Mesendoderm (in vitro differentiated cells): ENCODE results near the gene DNAJB8.

ENCODE experiments used
- DNase-seq: peaks from one replicate; pipeline ENCODE4 v3.0.0; 2013
- H2AK5ac ChIP-seq: 2 replicates; pipeline ENCODE4 v1.6.1; 2013; ENCODE audit warnings: low read length, inconsistent platforms
- H2BK120ac ChIP-seq: 2 replicates; pipeline ENCODE4 v1.6.1; 2013; ENCODE audit warnings: low read depth, mild to moderate bottlenecking, low read length, moderate library complexity, mixed read lengths
- H2BK15ac ChIP-seq: replicated peaks from 2 replicates; pipeline ENCODE4 v1.6.1; 2013; ENCODE audit warnings: low read depth, mild to moderate bottlenecking, moderate library complexity
- H2BK5ac ChIP-seq: 2 replicates; pipeline ENCODE4 v1.6.1; 2013; ENCODE audit warnings: low read length, inconsistent platforms
- H3K18ac ChIP-seq: 2 replicates; pipeline ENCODE4 v1.6.1; 2013; ENCODE audit warnings: mild to moderate bottlenecking, low read length, mixed read lengths
- H3K23ac ChIP-seq: one replicate; pipeline ENCODE4 v1.6.1; 2013; ENCODE audit warnings: low read length
- H3K27ac ChIP-seq: 2 replicates; pipeline ENCODE4 v1.5.1; 2013; ENCODE audit warnings: low read depth, mild to moderate bottlenecking, inconsistent platforms, low read length, moderate library complexity
- H3K27me3 ChIP-seq: 2 replicates; pipeline ENCODE4 v1.6.1; 2013; ENCODE audit warnings: low read length, control low read depth, mild to moderate bottlenecking, inconsistent platforms; ENCODE audit not compliant: insufficient read depth, poor library complexity
- H3K36me3 ChIP-seq: 2 replicates; pipeline ENCODE4 v1.6.1; 2013; ENCODE audit warnings: low read length, inconsistent platforms; ENCODE audit not compliant: control insufficient read depth, insufficient read depth
- H3K4ac ChIP-seq: one replicate; pipeline ENCODE4 v1.6.1; 2013; ENCODE audit warnings: low read depth, mild to moderate bottlenecking, low read length, moderate library complexity
- H3K4me1 ChIP-seq: 2 replicates; pipeline ENCODE4 v1.6.1; 2013; ENCODE audit warnings: low read depth, low read length, inconsistent platforms; ENCODE audit not compliant: control insufficient read depth
- H3K4me2 ChIP-seq: 2 replicates; pipeline ENCODE4 v1.6.1; 2013; ENCODE audit warnings: low read length
- H3K4me3 ChIP-seq: 2 replicates; pipeline ENCODE4 v1.5.1; 2013; ENCODE audit warnings: mild to moderate bottlenecking, low read length
- H3K56ac ChIP-seq: one replicate; pipeline ENCODE4 v1.6.1; 2013; ENCODE audit warnings: low read length
- H3K79me1 ChIP-seq: 2 replicates; pipeline ENCODE4 v1.6.1; 2013; ENCODE audit warnings: low read length, inconsistent platforms
- H3K79me2 ChIP-seq: 2 replicates; pipeline ENCODE4 v1.6.1; 2013; ENCODE audit warnings: mild to moderate bottlenecking, low read length; ENCODE audit not compliant: control insufficient read depth, insufficient read depth
- H3K9ac ChIP-seq: 2 replicates; pipeline ENCODE4 v1.6.1; 2013; ENCODE audit warnings: low read length, inconsistent platforms
- H4K5ac ChIP-seq: one replicate; pipeline ENCODE4 v1.6.1; 2013; ENCODE audit warnings: low read length
- H4K8ac ChIP-seq: one replicate; pipeline ENCODE4 v1.6.1; 2013; ENCODE audit warnings: low read depth, mild to moderate bottlenecking, control low read depth, low read length, moderate library complexity
- WGBS: extraction: QIAGEN DNeasy Blood & Tissue Kit; methylation state at CpG from one replicate; pipeline ENCODE4 v1.1.7; 2013; ENCODE audit warnings: low lambda C conversion rate, missing lambda C conversion rate; ENCODE audit not compliant: insufficient coverage; ENCODE audit errors: extremely low coverage; 5-methylcytosine and 5-hydroxymethylcytosine counted together

DNAJB8 gene

DNA sequence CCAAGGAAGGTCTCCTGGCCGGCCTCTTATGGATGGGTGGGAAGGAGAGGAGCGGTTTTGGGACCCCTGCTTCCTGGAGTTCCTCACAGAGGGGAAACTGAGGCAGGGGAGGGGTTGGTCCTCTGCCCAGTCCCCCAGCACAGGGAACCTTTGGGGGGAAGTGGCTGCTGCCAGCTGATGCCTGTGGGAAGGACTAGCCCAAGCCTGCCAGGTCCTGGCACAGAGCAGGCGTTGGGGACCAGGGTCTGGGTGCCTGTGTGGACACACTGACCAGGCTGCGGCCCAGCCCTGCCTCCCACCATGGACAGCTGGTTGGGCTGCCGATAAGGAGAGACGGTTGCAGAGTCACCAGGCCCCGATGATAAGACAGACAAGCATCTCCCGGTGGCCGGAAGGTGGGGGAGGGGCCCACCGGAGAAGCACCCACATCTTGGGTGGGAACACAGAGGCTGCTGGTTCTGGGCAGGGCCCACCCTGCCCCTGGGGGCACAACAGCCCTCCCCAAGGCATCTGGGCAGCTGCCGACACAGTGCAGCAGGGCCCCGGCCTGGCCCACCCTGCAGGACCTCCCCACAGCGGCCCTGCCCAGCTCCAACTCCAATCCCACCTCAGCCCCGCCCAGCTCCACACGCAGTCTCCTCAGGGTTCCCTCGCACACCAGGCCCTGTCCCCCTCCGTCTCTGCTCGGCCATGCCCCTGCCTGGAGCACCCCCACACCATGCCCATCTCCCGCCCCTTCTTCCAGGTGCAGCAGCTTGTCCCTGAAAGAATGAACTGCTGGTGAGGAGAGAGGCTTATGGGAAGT is 50.7 kb downstream of the DNAJB8 start:
- Histone ChIP-seq H4K5ac (no peak overlapping the region), H3K18ac (no peak overlapping the region), H2AK5ac (no peak overlapping the region), H3K9ac (no peak overlapping the region), H2BK15ac (no peak overlapping the region), H3K56ac (no peak overlapping the region), H3K4me1 (peaks cover 7% of the 10 kb centered on the region), H2BK5ac (no peak overlapping the region), H3K79me1 (no peaks in the 10 kb centered on the region), H3K79me2 (no peaks in the 10 kb centered on the region), H3K4me2 (no peak overlapping the region), H3K4ac (no peak overlapping the region), H2BK120ac (no peak overlapping the region), H3K27me3 (no peaks in the 10 kb centered on the region), H3K27ac (no peak overlapping the region), H3K4me3 (no peak overlapping the region), H3K23ac (no peak overlapping the region), H3K36me3 (no peaks in the 10 kb centered on the region), H4K8ac (no peak overlapping the region)
- WGBS, result no CpG with 5 or more reads among the region's 19 CpGs
- no peak for DNase-seq

DNA sequence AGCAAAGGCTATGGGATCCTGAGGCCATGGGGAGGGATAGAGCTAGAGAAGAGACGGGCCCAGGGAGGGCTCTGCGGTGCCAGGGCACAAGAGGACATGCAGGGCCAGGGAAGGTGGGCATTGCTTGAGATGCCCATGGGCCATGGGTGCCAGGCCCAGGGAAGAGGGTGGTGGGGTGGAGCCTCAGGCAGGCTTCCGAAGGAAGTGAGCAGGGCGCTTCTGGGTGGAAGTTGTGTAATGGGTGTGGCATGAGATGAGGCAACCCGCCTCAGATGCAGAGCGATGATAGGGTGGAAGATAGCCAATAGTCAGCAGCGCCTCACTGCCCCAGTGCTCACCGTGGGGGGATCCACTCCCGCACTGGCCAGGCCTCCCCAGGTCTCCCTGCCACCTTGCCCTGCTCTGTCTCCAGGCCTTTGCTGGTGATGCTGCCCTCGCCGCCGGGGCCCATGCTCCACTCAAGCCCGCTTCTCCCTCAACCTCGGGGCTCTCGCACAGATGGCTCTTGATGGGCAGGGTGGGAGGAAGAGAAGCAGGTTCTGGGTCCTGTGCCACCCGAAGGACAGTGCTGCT is 51.4 kb downstream of the DNAJB8 start:
- Histone ChIP-seq H3K4me3 (no peak overlapping the region), H3K4ac (no peak overlapping the region), H3K27ac (no peak overlapping the region), H3K4me1 (peaks cover 7% of the 10 kb centered on the region), H3K27me3 (no peaks in the 10 kb centered on the region), H3K56ac (no peak overlapping the region), H4K8ac (no peak overlapping the region), H2BK15ac (no peak overlapping the region), H2BK120ac (no peak overlapping the region), H3K18ac (no peak overlapping the region), H3K79me1 (no peaks in the 10 kb centered on the region), H4K5ac (no peak overlapping the region), H2AK5ac (no peak overlapping the region), H3K36me3 (no peaks in the 10 kb centered on the region), H2BK5ac (no peak overlapping the region), H3K23ac (no peak overlapping the region), H3K79me2 (no peaks in the 10 kb centered on the region), H3K9ac (no peak overlapping the region), H3K4me2 (no peak overlapping the region)
- WGBS, result no CpG with 5 or more reads among the region's 16 CpGs
- no peak for DNase-seq

GRCh38 chr3:128413413-128414205 is 53.1 kb downstream of the DNAJB8 start:
- no CpG with 5 or more reads among the region's 24 CpGs for WGBS
- Histone ChIP-seq H3K23ac (no peak overlapping the region), H4K8ac (no peak overlapping the region), H3K4me3 (no peak overlapping the region), H3K18ac (no peak overlapping the region), H3K4me1 (peaks cover 7% of the 10 kb centered on the region), H3K27me3 (no peaks in the 10 kb centered on the region), H3K9ac (no peak overlapping the region), H3K27ac (no peak overlapping the region), H3K4me2 (no peak overlapping the region), H4K5ac (no peak overlapping the region), H3K56ac (no peak overlapping the region), H2BK5ac (no peak overlapping the region), H2AK5ac (no peak overlapping the region), H2BK15ac (no peak overlapping the region), H2BK120ac (no peak overlapping the region), H3K4ac (no peak overlapping the region), H3K79me1 (no peaks in the 10 kb centered on the region), H3K36me3 (no peaks in the 10 kb centered on the region), H3K79me2 (no peaks in the 10 kb centered on the region)
- DNase-seq, result no peak

DNA sequence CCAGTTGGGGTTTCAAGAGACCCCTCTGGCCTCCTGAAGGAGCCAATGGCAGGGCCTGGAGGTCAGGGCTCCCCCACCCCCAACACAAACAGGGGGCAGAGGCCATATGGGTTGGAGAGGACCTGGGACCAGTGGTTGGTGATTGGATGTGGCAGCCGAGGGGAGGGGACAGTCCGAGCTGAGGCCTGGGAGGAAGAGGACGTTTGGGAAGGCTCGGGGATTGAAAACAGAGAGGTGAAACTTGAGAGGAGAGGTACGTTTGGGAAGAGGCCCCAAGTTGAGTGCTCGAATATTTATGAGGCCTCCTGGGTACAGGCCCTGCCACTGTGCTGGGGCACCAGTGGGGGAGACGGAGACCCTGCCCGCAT is 53.7 kb downstream of the DNAJB8 start:
- Histone ChIP-seq H4K8ac (no peak overlapping the region), H3K23ac (no peak overlapping the region), H4K5ac (no peak overlapping the region), H2AK5ac (no peak overlapping the region), H3K4me2 (no peak overlapping the region), H3K4me3 (no peak overlapping the region), H3K79me2 (no peaks in the 10 kb centered on the region), H3K36me3 (no peaks in the 10 kb centered on the region), H3K27ac (no peak overlapping the region), H2BK5ac (no peak overlapping the region), H3K56ac (peak overlapping the region; percentile 52), H2BK120ac (no peak overlapping the region), H3K79me1 (no peaks in the 10 kb centered on the region), H2BK15ac (no peak overlapping the region), H3K18ac (peak overlapping the region; percentile 5), H3K27me3 (no peaks in the 10 kb centered on the region), H3K4ac (no peak overlapping the region), H3K9ac (no peak overlapping the region), H3K4me1 (peaks cover 7% of the 10 kb centered on the region)
- no peak for DNase-seq
- WGBS, result no CpG with 5 or more reads among the region's 8 CpGs
